Esophagus (tissue), 2 donors: ENCODE results near the gene LCORL. TPM values are rescaled to one million over a fixed set of nuclear protein-coding genes. Genes with fewer than 3 reads are reported as not detected.
"Not testable (repeated sequence)": the region's sequence is repeated elsewhere in the genome, so short reads cannot be mapped to it uniquely, and the experiment has no call there.

ENCODE experiments used
- H3K27ac ChIP-seq, 2 donors: one replicate each; pipeline ENCODE4 v1.5.1; 2013; ENCODE audit warnings: low read depth in 2 of 2, mild to moderate bottlenecking in 2 of 2, inconsistent platforms in 1 of 2, low read length in 1 of 2, moderate library complexity in 1 of 2
- H3K27me3 ChIP-seq, 2 donors: one replicate each; pipeline ENCODE4 v1.6.1; 2013; ENCODE audit warnings: low read length in 2 of 2, control low read depth in 1 of 2, mild to moderate bottlenecking in 1 of 2; ENCODE audit not compliant: insufficient read depth in 2 of 2, control insufficient read depth in 1 of 2
- H3K36me3 ChIP-seq, 2 donors: one replicate each; pipeline ENCODE4 v1.6.1; 2013; ENCODE audit warnings: low read length in 1 of 2; ENCODE audit not compliant: control insufficient read depth in 2 of 2, insufficient read depth in 2 of 2
- H3K4me1 ChIP-seq, 2 donors: one replicate each; pipeline ENCODE4 v1.6.1; 2013; ENCODE audit warnings: low read length in 1 of 2; ENCODE audit not compliant: control insufficient read depth in 2 of 2, insufficient read depth in 2 of 2
- H3K4me3 ChIP-seq, 2 donors: one replicate each; pipeline ENCODE4 v1.5.1; 2013; ENCODE audit warnings: low read length in 2 of 2, mild to moderate bottlenecking in 2 of 2, low read depth in 1 of 2, moderate library complexity in 1 of 2
- H3K9me3 ChIP-seq, 2 donors: one replicate each; pipeline ENCODE4 v1.6.1; 2013; ENCODE audit warnings: mild to moderate bottlenecking in 2 of 2, low read depth in 1 of 2, low read length in 1 of 2, moderate library complexity in 1 of 2; ENCODE audit not compliant: control insufficient read depth in 2 of 2, insufficient read depth in 1 of 2
- WGBS, 2 donors: extraction: QIAGEN DNeasy Blood & Tissue Kit; methylation state at CpG; one replicate each; pipeline ENCODE4 v1.1.7; 2013; 5-methylcytosine and 5-hydroxymethylcytosine counted together
- polyA plus RNA-seq, 2 donors: library from polyadenylated mRNA; stranded (reverse); fragments of 200-250 nt; gene quantifications; one replicate each; pipeline ENCODE4 v1.2.3, GENCODE V29; 2013
- donor health status: healthy with polysubstance abuse.
- donor health status: Bipolar disorder and iron deficiency.

LCORL gene
- polyA plus RNA-seq, 2 donors = 1.8 to 2.1 TPM

- Histone ChIP-seq H3K9me3 (no peaks in the 10 kb centered on the region), H3K36me3 (no peaks in the 10 kb centered on the region), H3K27me3 (no peaks in the 10 kb centered on the region), H3K4me1 (no peaks in the 10 kb centered on the region), H3K27ac (no peak overlapping the region), H3K4me3 (no peak overlapping the region)
- 84% methylated on average over 3 of the region's 3 CpGs for WGBS, 2 donors
Observed at GRCh38 chr4:17854036-17854435, 167.5 kb downstream of the LCORL start.

- Histone ChIP-seq H3K4me1 (no peaks in the 10 kb centered on the region), H3K36me3 (no peaks in the 10 kb centered on the region), H3K27ac (no peak overlapping the region), H3K9me3 (no peaks in the 10 kb centered on the region), H3K4me3 (no peak overlapping the region), H3K27me3 (no peaks in the 10 kb centered on the region)
Observed at GRCh38 chr4:17851959-17852358, 169.6 kb downstream of the LCORL start.

- H3K27ac ChIP-seq, H3K27me3 ChIP-seq, H3K4me3 ChIP-seq, H3K36me3 ChIP-seq, H3K9me3 ChIP-seq, H3K4me1 ChIP-seq: not testable (repeated sequence)
- WGBS, 2 donors = 86 to 100% methylated on average over 1 of the region's 1 CpG
Observed at GRCh38 chr4:17850295-17850694, 171.3 kb downstream of the LCORL start.

- Histone ChIP-seq H3K4me3 (no peak overlapping the region), H3K27me3 (no peaks in the 10 kb centered on the region), H3K36me3 (no peaks in the 10 kb centered on the region), H3K27ac (no peak overlapping the region), H3K4me1 (no peaks in the 10 kb centered on the region), H3K9me3 (no peaks in the 10 kb centered on the region)
- WGBS, 2 donors = 64 to 75% methylated on average over 2 of the region's 2 CpGs
Observed at GRCh38 chr4:17846266-17846665, 175.3 kb downstream of the LCORL start.

- WGBS, 2 donors = 79 to 81% methylated on average over 1 of the region's 1 CpG
- no peaks in the 10 kb centered on the region for H3K27me3 ChIP-seq
- no peaks in the 10 kb centered on the region for H3K9me3 ChIP-seq
- H3K27ac ChIP-seq = no peak overlapping the region
- H3K36me3 ChIP-seq = no peaks in the 10 kb centered on the region
- H3K4me3 ChIP-seq = no peak overlapping the region
- no peaks in the 10 kb centered on the region for H3K4me1 ChIP-seq
Observed at GRCh38 chr4:17823871-17824669, 197.5 kb downstream of the LCORL start.

- no peak overlapping the region for H3K4me3 ChIP-seq
- no peak overlapping the region for H3K27ac ChIP-seq
- no peaks in the 10 kb centered on the region for H3K27me3 ChIP-seq
- H3K4me1 ChIP-seq = no peaks in the 10 kb centered on the region
- 51 to 54% methylated on average over 5 of the region's 5 CpGs for WGBS, 2 donors
- no peaks in the 10 kb centered on the region for H3K36me3 ChIP-seq
- H3K9me3 ChIP-seq = no peaks in the 10 kb centered on the region
Observed at GRCh38 chr4:17817027-17817426, 204.5 kb downstream of the LCORL start.

GRCh38 chr4:17816142-17816541, 205.4 kb downstream of the LCORL start:
- Histone ChIP-seq H3K36me3 (no peaks in the 10 kb centered on the region), H3K9me3 (no peaks in the 10 kb centered on the region), H3K27me3 (no peaks in the 10 kb centered on the region), H3K27ac (no peak overlapping the region), H3K4me1 (peaks cover 0 to 3% of the 10 kb centered on the region in 2 donors), H3K4me3 (no peak overlapping the region)
- 96% methylated on average over 12 of the region's 12 CpGs for WGBS, 2 donors

GRCh38 chr4:17814140-17814539, 207.4 kb downstream of the LCORL start:
- H3K4me3 ChIP-seq = no peak overlapping the region
- no peak overlapping the region for H3K27ac ChIP-seq
- H3K36me3 ChIP-seq = no peaks in the 10 kb centered on the region
- H3K4me1 ChIP-seq = peaks cover 0 to 4% of the 10 kb centered on the region in 2 donors
- no peaks in the 10 kb centered on the region for H3K27me3 ChIP-seq
- no peaks in the 10 kb centered on the region for H3K9me3 ChIP-seq
- 71 to 79% methylated on average over 3 of the region's 3 CpGs for WGBS, 2 donors

GRCh38 chr4:17812801-17813200, 208.8 kb downstream of the LCORL start:
- WGBS, 2 donors = 65 to 66% methylated on average over 3 of the region's 3 CpGs
- H3K27ac ChIP-seq = no peak overlapping the region
- peaks cover 0 to 4% of the 10 kb centered on the region in 2 donors for H3K4me1 ChIP-seq
- no peaks in the 10 kb centered on the region for H3K9me3 ChIP-seq
- H3K27me3 ChIP-seq = no peaks in the 10 kb centered on the region
- no peaks in the 10 kb centered on the region for H3K36me3 ChIP-seq
- H3K4me3 ChIP-seq = no peak overlapping the region

GRCh38 chr4:17812125-17812524, 209.4 kb downstream of the LCORL start:
- no peaks in the 10 kb centered on the region for H3K9me3 ChIP-seq
- WGBS, 2 donors = 10 to 11% methylated on average over 3 of the region's 3 CpGs
- H3K27ac ChIP-seq = no peak overlapping the region
- no peaks in the 10 kb centered on the region for H3K27me3 ChIP-seq
- H3K4me3 ChIP-seq = peak overlapping the region in 1 of 2 donors; percentile 76
- no peaks in the 10 kb centered on the region for H3K36me3 ChIP-seq
- H3K4me1 ChIP-seq = peaks cover 2 to 4% of the 10 kb centered on the region in 2 donors
